SHP77 (cell line): ENCODE data around the gene GGCT.
"Not testable (repeated sequence)": the region's sequence is repeated elsewhere in the genome, so short reads cannot be mapped to it uniquely, and the experiment has no call there.

Experiments used
- DNase-seq, 2 experiments: peaks; one replicate each; lab custom pipeline; 2025; lab: John Stamatoyannopoulos, UW

The GGCT gene

GRCh38 chr7:30515761-30516160 is 11.1 kb upstream of the GGCT start:
- DNase-seq, result no peak

GRCh38 chr7:30514776-30515175 is 10.1 kb upstream of the GGCT start:
- DNase-seq, result no peak

- DNase-seq, result no peak
Measured at GRCh38 chr7:30514177-30514576, 9.5 kb upstream of the GGCT start.

GRCh38 chr7:30513762-30514161 is 9.1 kb upstream of the GGCT start:
- no peak for DNase-seq

GRCh38 chr7:30511973-30512662 is 7.5 kb upstream of the GGCT start:
- no peak for DNase-seq

GRCh38 chr7:30511494-30511893 is 6.9 kb upstream of the GGCT start:
- DNase-seq, result no peak

- peak in 1 of 2 experiments; percentile 19 for DNase-seq
Measured at GRCh38 chr7:30510124-30511075, 5.8 kb upstream of the GGCT start.

GRCh38 chr7:30509171-30509857 is 4.7 kb upstream of the GGCT start:
- not testable (repeated sequence) for DNase-seq

- not testable (repeated sequence) for DNase-seq
Measured at GRCh38 chr7:30507346-30507900, 2.8 kb upstream of the GGCT start.

GRCh38 chr7:30505174-30505697 is 607 bp upstream of the GGCT start:
- peak in 1 of 2 experiments; percentile 21 for DNase-seq

GRCh38 chr7:30503274-30504212 is 1.1 kb downstream of the GGCT start:
- no peak for DNase-seq

GRCh38 chr7:30502470-30503251 is 2.0 kb downstream of the GGCT start:
- no peak for DNase-seq

- DNase-seq, result no peak
Measured at GRCh38 chr7:30501264-30501663, 3.4 kb downstream of the GGCT start.

GRCh38 chr7:30493228-30493627 is 11.4 kb downstream of the GGCT start:
- DNase-seq, result no peak

GRCh38 chr7:30491417-30491816 is 13.2 kb downstream of the GGCT start:
- no peak for DNase-seq

- DNase-seq, result no peak
Measured at GRCh38 chr7:30487371-30487770, 17.3 kb downstream of the GGCT start.

GRCh38 chr7:30485667-30486066 is 19.0 kb downstream of the GGCT start:
- DNase-seq, result no peak

GRCh38 chr7:30481416-30481815 is 23.2 kb downstream of the GGCT start:
- not testable (repeated sequence) for DNase-seq

- DNase-seq, result no peak
Measured at GRCh38 chr7:30479202-30480120, 25.2 kb downstream of the GGCT start.
